GM12891 (cell line): Measurements from ENCODE around the gene COL5A2.

Experiments
- POLR2A ChIP-seq: IDR thresholded peaks from 2 replicates; pipeline ENCODE4 v1.6.1; 2011; ENCODE audit warnings: low read depth, low read length, control low read depth
- POLR2AphosphoS5 ChIP-seq: IDR thresholded peaks from 2 replicates; pipeline ENCODE4 v1.6.1; 2011; ENCODE audit warnings: low read depth, low read length, control low read depth
- POU2F2 ChIP-seq: IDR thresholded peaks from 2 replicates; pipeline ENCODE4 v1.6.1; 2011; ENCODE audit warnings: low read depth, mild to moderate bottlenecking, control low read depth, low read length, moderate library complexity
- SPI1 ChIP-seq: IDR thresholded peaks from 2 replicates; pipeline ENCODE4 v1.6.1; 2011; ENCODE audit warnings: low read depth, low read length, control low read depth
- TAF1 ChIP-seq: IDR thresholded peaks from 2 replicates; pipeline ENCODE4 v1.6.1; 2011; ENCODE audit warnings: low read depth, low read length, control low read depth

DNA sequence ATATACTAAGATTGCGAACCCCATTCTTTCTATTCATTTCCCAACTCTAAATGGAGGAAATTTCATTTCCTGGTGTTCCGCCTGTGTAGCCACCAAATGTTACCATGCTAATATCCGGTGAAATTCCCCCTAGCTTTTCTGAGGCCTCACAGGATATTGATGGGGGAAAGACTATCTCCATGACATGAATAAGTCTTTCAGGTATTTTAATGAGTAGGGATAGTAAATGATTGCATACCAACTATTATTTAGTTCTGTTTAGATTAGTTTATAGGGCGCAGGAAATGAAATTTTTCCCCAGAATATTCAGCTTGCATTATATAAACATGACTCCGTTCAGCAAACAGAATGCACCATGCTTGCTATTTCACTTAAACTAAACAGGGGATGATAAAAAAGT is 55.4 kb downstream of the COL5A2 start:
- TF ChIP-seq POLR2AphosphoS5 (no peak), TAF1 (no peak), POLR2A (no peak), SPI1 (no peak), POU2F2 (no peak)
